ENCODE results near the gene ANKDD1B.
A peak's percentile ranks its signal among the peaks of the same experiment; 100 is the strongest.

Gene ANKDD1B

DNA sequence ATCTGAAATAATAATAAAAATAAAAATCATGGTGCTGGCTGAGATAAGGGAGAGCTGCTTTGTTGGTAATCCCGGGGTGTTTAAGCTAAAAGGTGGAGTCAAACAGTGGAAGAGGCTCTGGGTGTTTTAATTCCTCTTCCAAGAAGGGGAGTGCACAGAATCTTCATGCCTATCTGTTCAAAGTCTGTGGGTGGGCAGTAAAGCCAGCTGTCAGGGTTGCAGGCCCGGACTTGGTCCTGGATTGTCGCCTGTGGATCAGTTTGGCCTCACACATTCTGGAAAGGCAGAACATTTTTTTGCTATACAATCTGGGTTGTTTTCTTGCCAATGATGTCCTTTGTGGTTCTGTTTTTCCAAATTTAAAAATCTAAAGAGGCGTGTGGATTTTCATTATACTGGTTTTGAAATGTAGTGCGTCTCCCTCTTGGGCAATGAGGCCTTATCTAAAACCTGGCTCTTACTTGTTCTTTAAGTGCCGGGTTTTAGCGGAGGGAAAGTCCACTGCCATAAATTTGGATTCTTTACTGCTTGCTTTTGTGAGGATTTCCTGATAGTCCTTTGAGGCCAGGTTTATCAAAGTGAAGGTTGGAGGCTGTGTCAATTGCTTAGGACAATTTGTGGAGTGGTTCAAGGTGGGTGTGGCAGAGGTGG is 5.8 kb downstream of the ANKDD1B start:
- Histone ChIP-seq H3K36me3 (ENCODE audit: insufficient read depth, low read length) (no peaks in the 10 kb centered on the region), H3K4me2 (ENCODE audit: low read length) (no peak overlapping the region), H3K9ac (ENCODE audit: low read depth, low read length) (no peak overlapping the region), H3K4me3 (ENCODE audit: low read length) (no peak overlapping the region), H3K27me3 (ENCODE audit: control insufficient read depth, insufficient read depth, low read length) (no peaks in the 10 kb centered on the region), H3K4me1 (ENCODE audit: control insufficient read depth, insufficient read depth, low read length) (peaks cover 16% of the 10 kb centered on the region), H3K9me3 (replicated peaks; ENCODE audit: low read length) (no peaks in the 10 kb centered on the region)

DNA sequence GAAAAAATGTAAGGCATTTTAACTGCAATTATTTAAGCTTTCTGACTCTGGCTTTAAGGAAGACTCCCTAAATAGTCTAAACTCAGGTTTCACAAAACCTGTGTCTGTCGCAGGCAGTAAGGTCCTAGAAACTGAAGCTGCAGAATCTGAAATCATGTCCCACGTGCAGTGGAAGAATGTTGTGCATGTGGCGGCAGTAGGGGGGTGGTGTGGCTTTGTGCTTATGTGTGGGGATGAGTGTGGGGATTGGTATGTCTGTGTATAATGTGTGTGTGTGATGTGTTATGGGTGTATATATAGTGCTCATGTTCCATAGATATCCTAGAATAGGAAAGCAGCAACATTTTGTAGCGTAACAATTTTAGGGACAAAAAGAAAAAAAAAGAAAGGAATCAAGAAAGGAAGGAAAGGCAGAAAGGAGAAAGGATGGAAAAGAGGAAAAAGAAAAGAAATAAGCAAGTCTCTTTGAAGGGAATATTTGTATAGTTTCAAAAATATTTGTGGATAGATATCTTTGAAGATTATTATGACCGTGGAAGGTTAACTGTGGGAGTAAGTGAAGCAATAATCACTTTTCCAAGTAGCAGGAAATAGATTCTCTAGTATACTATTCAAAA is 6.6 kb downstream of the ANKDD1B start:
- no peaks in the 10 kb centered on the region for H3K27me3 ChIP-seq (ENCODE audit: control insufficient read depth, insufficient read depth, low read length)
- no peak overlapping the region for H3K4me2 ChIP-seq (ENCODE audit: low read length)
- H3K9ac ChIP-seq (ENCODE audit: low read depth, low read length) = no peak overlapping the region
- peaks cover 16% of the 10 kb centered on the region for H3K4me1 ChIP-seq (ENCODE audit: control insufficient read depth, insufficient read depth, low read length)
- no peaks in the 10 kb centered on the region for H3K36me3 ChIP-seq (ENCODE audit: insufficient read depth, low read length)
- no peak overlapping the region for H3K4me3 ChIP-seq (ENCODE audit: low read length)
- H3K9me3 ChIP-seq (replicated peaks; ENCODE audit: low read length) = no peaks in the 10 kb centered on the region

DNA sequence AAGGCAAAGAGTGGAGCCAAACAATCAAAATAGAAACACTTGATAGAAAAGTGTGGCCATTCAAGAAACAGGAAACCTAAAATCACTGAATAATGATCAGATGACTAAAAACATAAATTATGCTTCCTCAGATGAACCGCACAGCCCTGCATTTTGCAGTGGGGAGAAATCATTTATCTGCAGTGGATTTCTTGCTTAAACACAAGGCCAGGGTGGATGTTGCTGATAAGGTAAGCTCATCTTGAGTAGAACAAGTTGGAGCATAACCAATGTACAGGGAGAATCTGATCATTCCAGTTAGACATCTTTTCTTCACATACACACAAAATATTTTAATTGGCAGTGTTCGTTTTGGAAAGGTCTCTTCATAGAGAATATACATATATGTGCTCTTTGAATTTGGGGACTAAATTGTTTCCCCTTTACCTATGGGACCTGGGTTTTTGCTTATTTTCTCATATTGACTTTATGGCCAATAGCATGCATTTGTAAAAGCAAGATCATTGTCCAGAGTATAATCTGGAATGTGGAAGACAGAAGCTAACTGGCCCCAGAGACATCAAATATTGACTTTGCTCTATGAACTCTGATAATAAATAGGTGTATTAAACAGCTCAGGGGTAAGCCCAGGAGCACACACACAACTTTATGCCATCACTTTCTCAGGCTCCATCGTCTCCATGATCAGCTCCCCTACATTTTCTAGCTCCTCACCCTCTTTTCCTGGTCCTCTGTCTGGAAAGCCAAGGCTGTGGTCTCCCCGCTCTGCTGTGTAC is 9.1 kb downstream of the ANKDD1B start:
- no peak overlapping the region for H3K4me3 ChIP-seq (ENCODE audit: low read length)
- no peak overlapping the region for H3K4me2 ChIP-seq (ENCODE audit: low read length)
- peaks cover 26% of the 10 kb centered on the region for H3K4me1 ChIP-seq (ENCODE audit: control insufficient read depth, insufficient read depth, low read length)
- no peaks in the 10 kb centered on the region for H3K9me3 ChIP-seq (replicated peaks; ENCODE audit: low read length)
- no peaks in the 10 kb centered on the region for H3K36me3 ChIP-seq (ENCODE audit: insufficient read depth, low read length)
- no peak overlapping the region for H3K9ac ChIP-seq (ENCODE audit: low read depth, low read length)
- H3K27me3 ChIP-seq (ENCODE audit: control insufficient read depth, insufficient read depth, low read length) = no peaks in the 10 kb centered on the region

DNA sequence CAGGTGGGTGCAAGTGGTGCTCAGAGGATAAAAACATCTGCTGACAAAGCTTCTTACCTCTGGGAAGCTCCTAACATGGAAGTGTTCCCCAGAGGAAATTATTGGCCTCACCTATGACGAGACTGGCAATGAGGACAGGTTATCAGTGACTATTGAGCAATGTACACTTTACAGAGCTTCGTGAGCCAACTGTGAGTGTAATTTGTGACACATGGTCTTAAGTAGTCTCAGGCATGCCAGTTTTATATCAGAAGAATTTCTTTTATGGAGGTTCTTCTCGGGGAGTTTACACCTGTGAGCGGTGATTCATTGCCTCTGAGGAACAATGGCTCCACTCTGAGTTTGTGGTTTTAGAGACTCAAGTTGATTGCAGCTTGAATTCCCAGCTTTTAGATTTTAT is 11.3 kb downstream of the ANKDD1B start:
- Histone ChIP-seq H3K9ac (ENCODE audit: low read depth, low read length) (no peak overlapping the region), H3K9me3 (replicated peaks; ENCODE audit: low read length) (no peaks in the 10 kb centered on the region), H3K36me3 (ENCODE audit: insufficient read depth, low read length) (no peaks in the 10 kb centered on the region), H3K4me3 (ENCODE audit: low read length) (no peak overlapping the region), H3K4me1 (ENCODE audit: control insufficient read depth, insufficient read depth, low read length) (peaks cover 15% of the 10 kb centered on the region), H3K27me3 (ENCODE audit: control insufficient read depth, insufficient read depth, low read length) (no peaks in the 10 kb centered on the region), H3K4me2 (ENCODE audit: low read length) (no peak overlapping the region)

DNA sequence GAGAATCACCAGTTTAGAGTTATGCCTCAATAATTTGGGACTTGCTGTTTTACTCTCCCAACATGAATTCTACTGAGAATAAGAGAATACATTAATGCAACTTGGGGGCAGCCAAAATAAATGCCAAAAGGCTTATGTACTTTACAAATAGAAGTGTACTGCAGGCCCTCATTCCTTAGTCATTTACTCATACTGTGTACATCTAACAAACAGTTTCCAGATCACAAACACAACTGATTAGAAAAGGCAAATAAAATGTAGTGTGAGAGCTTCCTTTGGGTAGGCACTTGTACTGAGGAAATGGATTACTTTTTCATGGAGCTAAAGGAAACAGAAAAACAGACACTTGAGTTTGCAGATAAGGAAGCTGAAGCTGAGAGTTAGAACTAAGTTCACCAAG is 12.6 kb downstream of the ANKDD1B start:
- Histone ChIP-seq H3K9ac (ENCODE audit: low read depth, low read length) (no peak overlapping the region), H3K4me2 (ENCODE audit: low read length) (peak overlapping the region; percentile 0), H3K36me3 (ENCODE audit: insufficient read depth, low read length) (no peaks in the 10 kb centered on the region), H3K4me3 (ENCODE audit: low read length) (no peak overlapping the region), H3K9me3 (replicated peaks; ENCODE audit: low read length) (no peaks in the 10 kb centered on the region), H3K27me3 (ENCODE audit: control insufficient read depth, insufficient read depth, low read length) (no peaks in the 10 kb centered on the region), H3K4me1 (ENCODE audit: control insufficient read depth, insufficient read depth, low read length) (peaks cover 10% of the 10 kb centered on the region)

DNA sequence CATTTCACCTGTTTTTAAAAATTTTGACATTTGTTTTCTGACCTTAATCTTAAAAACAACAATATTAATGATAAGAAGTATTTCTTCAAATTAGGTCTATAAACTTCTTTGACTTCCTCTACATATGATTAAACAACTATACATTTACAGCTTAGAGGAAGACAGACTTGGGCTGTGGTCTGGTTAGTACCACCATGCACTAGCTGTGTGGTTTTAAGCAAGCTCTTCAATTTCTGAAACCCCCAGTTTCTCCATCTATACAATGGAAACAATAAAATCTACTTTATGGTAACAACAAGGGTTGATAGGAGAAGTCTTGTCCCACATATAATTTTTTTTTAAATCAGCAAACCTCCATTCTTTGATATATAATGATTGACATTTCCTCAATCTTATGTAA is 15.7 kb downstream of the ANKDD1B start:
- no peak overlapping the region for H3K4me3 ChIP-seq (ENCODE audit: low read length)
- H3K36me3 ChIP-seq (ENCODE audit: insufficient read depth, low read length) = no peaks in the 10 kb centered on the region
- H3K27me3 ChIP-seq (ENCODE audit: control insufficient read depth, insufficient read depth, low read length) = no peaks in the 10 kb centered on the region
- H3K4me1 ChIP-seq (ENCODE audit: control insufficient read depth, insufficient read depth, low read length) = peaks cover 10% of the 10 kb centered on the region
- H3K9me3 ChIP-seq (replicated peaks; ENCODE audit: low read length) = no peaks in the 10 kb centered on the region
- no peak overlapping the region for H3K4me2 ChIP-seq (ENCODE audit: low read length)
- H3K9ac ChIP-seq (ENCODE audit: low read depth, low read length) = no peak overlapping the region

DNA sequence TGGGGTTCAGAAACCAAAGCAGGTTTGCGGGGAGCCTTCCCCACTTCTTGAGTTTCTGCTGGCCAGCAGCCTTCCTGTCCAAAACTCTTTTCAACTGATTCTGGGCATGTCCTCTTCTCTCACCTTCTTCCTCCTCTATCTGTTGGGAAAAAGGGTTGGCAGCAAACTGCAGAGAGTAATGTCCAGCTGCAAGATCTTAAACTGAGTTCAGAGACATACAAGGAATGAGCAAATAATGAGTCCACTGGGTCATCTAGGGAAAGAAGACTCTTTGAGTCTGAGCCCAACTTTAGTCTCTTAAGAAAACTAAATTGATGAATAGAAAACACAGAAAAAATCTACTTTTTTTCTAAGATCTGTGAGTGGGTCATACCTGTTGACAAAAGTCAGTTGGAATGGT is 16.5 kb downstream of the ANKDD1B start:
- no peak overlapping the region for H3K9ac ChIP-seq (ENCODE audit: low read depth, low read length)
- no peaks in the 10 kb centered on the region for H3K36me3 ChIP-seq (ENCODE audit: insufficient read depth, low read length)
- H3K4me3 ChIP-seq (ENCODE audit: low read length) = no peak overlapping the region
- no peaks in the 10 kb centered on the region for H3K27me3 ChIP-seq (ENCODE audit: control insufficient read depth, insufficient read depth, low read length)
- H3K4me1 ChIP-seq (ENCODE audit: control insufficient read depth, insufficient read depth, low read length) = peaks cover 10% of the 10 kb centered on the region
- no peaks in the 10 kb centered on the region for H3K9me3 ChIP-seq (replicated peaks; ENCODE audit: low read length)
- H3K4me2 ChIP-seq (ENCODE audit: low read length) = no peak overlapping the region

DNA sequence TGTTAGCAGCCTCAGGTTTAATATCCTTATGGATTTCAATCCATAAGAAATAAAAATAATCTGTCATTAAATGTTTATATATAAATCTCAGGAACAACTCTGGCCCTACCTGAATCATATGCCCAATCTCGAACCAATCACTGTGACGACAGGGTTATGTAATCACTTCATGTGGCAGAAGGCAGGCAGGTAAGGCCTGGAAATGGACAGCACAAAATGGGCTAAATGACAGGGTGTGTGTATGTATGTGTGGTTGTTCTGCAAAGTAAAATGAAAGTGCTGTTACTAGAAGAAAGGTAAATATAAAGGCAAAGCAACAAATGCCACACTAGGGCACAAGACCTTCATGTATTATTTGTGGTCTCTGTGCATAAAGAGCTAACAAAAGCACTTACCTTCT is 19.6 kb downstream of the ANKDD1B start:
- Histone ChIP-seq H3K27me3 (ENCODE audit: control insufficient read depth, insufficient read depth, low read length) (no peaks in the 10 kb centered on the region), H3K4me3 (ENCODE audit: low read length) (no peak overlapping the region), H3K9me3 (replicated peaks; ENCODE audit: low read length) (no peaks in the 10 kb centered on the region), H3K4me2 (ENCODE audit: low read length) (no peak overlapping the region), H3K9ac (ENCODE audit: low read depth, low read length) (no peak overlapping the region), H3K36me3 (ENCODE audit: insufficient read depth, low read length) (no peaks in the 10 kb centered on the region), H3K4me1 (ENCODE audit: control insufficient read depth, insufficient read depth, low read length) (no peaks in the 10 kb centered on the region)

DNA sequence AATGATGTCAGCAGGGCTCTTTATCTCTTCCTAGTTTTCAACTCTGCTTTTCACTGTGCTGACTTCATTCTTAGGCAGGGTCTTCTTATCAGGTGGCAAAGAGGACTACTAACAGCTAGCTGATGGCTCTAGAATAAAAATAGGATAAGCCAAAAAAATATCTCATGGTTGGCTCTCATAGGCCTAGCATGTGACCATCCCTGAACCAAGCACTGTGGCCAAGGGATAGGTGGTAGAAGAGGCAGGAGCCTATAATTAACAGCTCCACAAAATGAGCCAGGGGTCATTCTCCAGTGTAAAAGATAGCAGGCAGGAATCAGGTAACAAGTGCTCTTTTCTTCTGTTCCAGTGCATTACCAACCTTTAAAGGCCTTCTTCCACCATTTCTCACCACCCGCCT is 21.1 kb downstream of the ANKDD1B start:
- Histone ChIP-seq H3K4me2 (ENCODE audit: low read length) (no peak overlapping the region), H3K9ac (ENCODE audit: low read depth, low read length) (no peak overlapping the region), H3K4me1 (ENCODE audit: control insufficient read depth, insufficient read depth, low read length) (no peaks in the 10 kb centered on the region), H3K36me3 (ENCODE audit: insufficient read depth, low read length) (no peaks in the 10 kb centered on the region), H3K4me3 (ENCODE audit: low read length) (no peak overlapping the region), H3K27me3 (ENCODE audit: control insufficient read depth, insufficient read depth, low read length) (no peaks in the 10 kb centered on the region), H3K9me3 (replicated peaks; ENCODE audit: low read length) (no peaks in the 10 kb centered on the region)

DNA sequence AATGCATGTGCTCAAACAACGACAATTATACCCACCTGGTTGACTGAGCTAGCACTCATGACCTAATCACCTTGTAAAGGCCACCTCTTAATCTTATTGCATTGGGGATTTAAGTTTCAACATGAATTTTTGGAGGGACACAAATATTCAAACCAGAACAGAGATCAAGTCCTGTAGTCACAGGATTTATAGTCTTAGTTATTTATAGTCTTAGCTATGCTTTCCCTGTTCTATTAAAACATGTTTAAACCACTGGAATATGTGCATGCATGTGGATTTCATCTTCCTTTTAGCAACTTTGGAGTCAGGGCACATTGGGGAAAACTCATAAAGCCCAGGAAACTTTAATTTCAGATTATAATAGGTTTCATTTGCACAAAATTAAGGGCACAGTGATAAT is 26.7 kb downstream of the ANKDD1B start:
- Histone ChIP-seq H3K4me3 (ENCODE audit: low read length) (no peak overlapping the region), H3K27me3 (ENCODE audit: control insufficient read depth, insufficient read depth, low read length) (no peaks in the 10 kb centered on the region), H3K9ac (ENCODE audit: low read depth, low read length) (no peak overlapping the region), H3K4me1 (ENCODE audit: control insufficient read depth, insufficient read depth, low read length) (peaks cover 9% of the 10 kb centered on the region), H3K9me3 (replicated peaks; ENCODE audit: low read length) (no peaks in the 10 kb centered on the region), H3K36me3 (ENCODE audit: insufficient read depth, low read length) (no peaks in the 10 kb centered on the region), H3K4me2 (ENCODE audit: low read length) (no peak overlapping the region)

DNA sequence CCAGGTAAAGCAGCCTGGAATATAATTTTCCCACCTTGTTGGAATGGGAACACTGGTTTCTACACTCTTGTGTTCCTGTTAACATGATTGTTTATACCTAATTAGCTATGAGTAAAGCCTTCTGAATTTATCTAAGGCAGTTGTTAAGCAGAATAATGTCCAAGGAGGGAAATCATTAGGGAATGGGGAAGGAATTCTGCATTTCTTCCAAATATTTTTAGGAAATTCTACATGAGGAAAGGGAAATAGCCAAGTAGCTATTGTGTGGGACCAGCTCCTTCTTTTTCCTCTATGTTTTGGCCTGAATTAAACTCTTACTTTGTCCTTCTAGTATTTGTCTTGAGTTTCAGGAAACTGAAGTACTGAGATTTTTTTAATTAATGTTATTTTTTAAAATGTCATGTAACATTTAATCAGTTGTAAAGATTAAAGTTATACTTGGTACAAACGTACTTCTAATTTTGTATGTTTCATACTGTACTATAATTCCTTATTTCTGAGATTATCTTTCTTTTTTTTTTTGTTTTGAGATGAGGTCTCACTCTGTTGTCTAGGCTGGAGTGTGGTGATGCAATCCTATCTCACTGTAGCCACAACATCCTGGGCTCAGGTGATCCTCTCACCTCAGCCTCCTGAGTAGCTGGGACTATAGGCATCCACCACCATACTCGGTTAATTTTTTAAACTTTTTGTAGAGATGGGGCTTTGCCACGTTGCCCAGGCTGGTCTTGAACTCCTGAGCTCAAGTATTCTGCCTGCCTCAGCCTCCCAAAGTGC is 28.5 kb downstream of the ANKDD1B start:
- Histone ChIP-seq H3K4me3 (ENCODE audit: low read length) (no peak overlapping the region), H3K4me1 (ENCODE audit: control insufficient read depth, insufficient read depth, low read length) (peaks cover 9% of the 10 kb centered on the region), H3K27me3 (ENCODE audit: control insufficient read depth, insufficient read depth, low read length) (no peaks in the 10 kb centered on the region), H3K9me3 (replicated peaks; ENCODE audit: low read length) (no peaks in the 10 kb centered on the region), H3K9ac (ENCODE audit: low read depth, low read length) (no peak overlapping the region), H3K4me2 (ENCODE audit: low read length) (no peak overlapping the region), H3K36me3 (ENCODE audit: insufficient read depth, low read length) (no peaks in the 10 kb centered on the region)

Data from skeletal muscle satellite cell (primary cell).